GM23338 (cell line): ENCODE results near the gene CNN2. TPM values are rescaled to one million over a fixed set of nuclear protein-coding genes. Genes with fewer than 3 reads are reported as not detected.

Experiments used
- ATAC-seq: fragments of 200-7000 bp; cut with Tn5 transposase; 3 replicates; pipeline ENCODE4 v1.9.1; 2020
- DNase-seq: peaks from one replicate; pipeline ENCODE4 v3.0.0-alpha.2; 2015; ENCODE audit warnings: low spot score
- H2AFZ ChIP-seq: fragments of 200-600 bp; sonication (generic); 2 replicates; pipeline ENCODE4 v1.8.0; 2016; ENCODE audit warnings: antibody characterized with exemption, mild to moderate bottlenecking, moderate library complexity
- H3F3A ChIP-seq: fragments of 200-600 bp; sonication (generic); replicated peaks from 2 replicates; pipeline ENCODE4 v1.8.0; 2017; ENCODE audit warnings: antibody characterized with exemption, mixed run types, low read depth
- H3K27ac ChIP-seq: fragments of 200-600 bp; sonication (generic); 2 replicates; pipeline ENCODE4 v1.6.1; 2016; ENCODE audit warnings: low read depth
- H3K27me3 ChIP-seq: fragments of 200-600 bp; sonication (generic); 2 replicates; pipeline ENCODE4 v1.8.0; 2016; ENCODE audit warnings: mild to moderate bottlenecking, mixed run types, moderate library complexity; ENCODE audit not compliant: insufficient read depth
- H3K36me3 ChIP-seq: fragments of 200-600 bp; sonication (generic); 2 replicates; pipeline ENCODE4 v1.8.0; 2016; ENCODE audit warnings: mild to moderate bottlenecking; ENCODE audit not compliant: insufficient read depth
- H3K4me1 ChIP-seq: fragments of 200-600 bp; sonication (generic); 2 replicates; pipeline ENCODE4 v1.8.0; 2016; ENCODE audit warnings: mild to moderate bottlenecking, moderate library complexity; ENCODE audit not compliant: insufficient read depth
- H3K4me2 ChIP-seq: fragments of 200-600 bp; sonication (generic); 2 replicates; pipeline ENCODE4 v1.7.1; 2017; ENCODE audit warnings: mixed run types
- H3K4me3 ChIP-seq: fragments of 200-600 bp; sonication (generic); 2 replicates; pipeline ENCODE4 v1.6.1; 2016; ENCODE audit warnings: mixed run types
- H3K79me2 ChIP-seq: fragments of 200-600 bp; sonication (generic); replicated peaks from 2 replicates; pipeline ENCODE4 v1.8.0; 2017; ENCODE audit warnings: mild to moderate bottlenecking; ENCODE audit not compliant: insufficient read depth
- H3K9me2 ChIP-seq: fragments of 200-600 bp; sonication (generic); 2 replicates; pipeline ENCODE4 v1.8.0; 2017; ENCODE audit not compliant: insufficient read depth
- H4K20me1 ChIP-seq: fragments of 200-600 bp; sonication (generic); replicated peaks from 2 replicates; pipeline ENCODE4 v1.8.0; 2017; ENCODE audit warnings: mild to moderate bottlenecking; ENCODE audit not compliant: insufficient read depth
- H3K27ac Mint-ChIP-seq: 2 replicates; pipeline ENCODE4 v1.8.0; 2020; ENCODE audit warnings: inconsistent platforms, mild to moderate bottlenecking, moderate library complexity, mixed read lengths
- H3K27me3 Mint-ChIP-seq: 3 replicates; pipeline ENCODE4 v1.8.0; 2022; ENCODE audit warnings: low read depth, mild to moderate bottlenecking, moderate library complexity, mixed read lengths, inconsistent platforms; ENCODE audit not compliant: insufficient read depth, poor library complexity
- H3K36me3 Mint-ChIP-seq: 3 replicates; pipeline ENCODE4 v1.8.0; 2021; ENCODE audit warnings: low read depth, mild to moderate bottlenecking, inconsistent platforms, moderate library complexity, mixed read lengths
- H3K4me1 Mint-ChIP-seq: 3 replicates; pipeline ENCODE4 v1.8.0; 2020; ENCODE audit warnings: mild to moderate bottlenecking, inconsistent platforms, mixed read lengths
- H3K4me3 Mint-ChIP-seq: 3 replicates; pipeline ENCODE4 v1.8.0; 2021; ENCODE audit warnings: moderate library complexity, mild to moderate bottlenecking, inconsistent platforms, mixed read lengths
- H3K9me3 Mint-ChIP-seq: 3 replicates; pipeline ENCODE4 v1.8.0; 2020; ENCODE audit warnings: moderate library complexity, mild to moderate bottlenecking, inconsistent platforms, mixed read lengths
- CREB1 ChIP-seq: fragments of 250-450 bp; sonication (Bioruptor Pico); IDR thresholded peaks from 2 replicates; pipeline ENCODE4 v1.5.0; 2020; ENCODE audit warnings: low read depth, mild to moderate bottlenecking, moderate library complexity
- ETS1 ChIP-seq: IDR thresholded peaks from 2 replicates; pipeline ENCODE4 v1.6.1; 2016; ENCODE audit warnings: antibody characterized with exemption
- EZH2 ChIP-seq: fragments of 200-600 bp; sonication (generic); IDR thresholded peaks from one replicate; pipeline ENCODE4 v1.8.0; 2017; ENCODE audit warnings: antibody characterized with exemption, mild to moderate bottlenecking, low read depth; ENCODE audit not compliant: unreplicated experiment
- JUNB ChIP-seq: IDR thresholded peaks from one replicate; pipeline ENCODE4 v1.6.1; 2016; ENCODE audit warnings: antibody characterized with exemption; ENCODE audit not compliant: unreplicated experiment
- NANOG ChIP-seq: IDR thresholded peaks from 2 replicates; pipeline ENCODE4 v1.6.1; 2016; ENCODE audit warnings: antibody characterized with exemption, borderline replicate concordance
- POLR2AphosphoS5 ChIP-seq: IDR thresholded peaks from 2 replicates; pipeline ENCODE4 v1.6.1; 2016; ENCODE audit warnings: antibody characterized with exemption, low read depth
- REST ChIP-seq: IDR thresholded peaks from one replicate; pipeline ENCODE4 v1.6.1; 2018; ENCODE audit warnings: antibody characterized with exemption; ENCODE audit not compliant: unreplicated experiment
- STAT1 ChIP-seq: IDR thresholded peaks from one replicate; pipeline ENCODE4 v1.6.1; 2016; ENCODE audit warnings: antibody characterized with exemption; ENCODE audit not compliant: unreplicated experiment
- ZNF114 ChIP-seq: fragments of 250-450 bp; sonication (Bioruptor Pico); IDR thresholded peaks from 2 replicates; pipeline ENCODE4 v1.5.0; 2020; ENCODE audit warnings: mild to moderate bottlenecking, moderate library complexity
- ZNF331 ChIP-seq: fragments of 250-450 bp; sonication (Bioruptor Pico); IDR thresholded peaks from 2 replicates; pipeline ENCODE4 v1.5.0; 2020; ENCODE audit warnings: low read depth, mild to moderate bottlenecking, moderate library complexity
- polyA plus RNA-seq: library from polyadenylated mRNA; unstranded; fragments of >200 nt; fragmentation: Nextera tagmentation; extraction: Ambion mirVana; gene quantifications from 2 replicates; pipeline ENCODE4 v1.2.1, GENCODE V29; 2016
- total RNA-seq: library from RNA; depleted of rRNA; stranded (reverse); fragments of >200 nt; shearing (Covaris generic); gene quantifications from 2 replicates; pipeline ENCODE4 v1.2.3, GENCODE V29; 2014
- TF ChIP-seq, protein P1 (sequence below), 2 experiments: fragments of 200-600 bp in 1 of 2; sonication (generic) in 1 of 2; conservative IDR thresholded peaks; 2 replicates each; pipeline versions ENCODE4 v1.5.1 to v1.6.1; 2016 to 2017; ENCODE audit warnings: antibody characterized with exemption in 2 of 2, low read depth in 2 of 2, mild to moderate bottlenecking in 2 of 2, moderate library complexity in 1 of 2

Gene CNN2
- total and polyA plus RNA-seq, 2 experiments from 2014 or later, result 330 to 392 TPM

DNA sequence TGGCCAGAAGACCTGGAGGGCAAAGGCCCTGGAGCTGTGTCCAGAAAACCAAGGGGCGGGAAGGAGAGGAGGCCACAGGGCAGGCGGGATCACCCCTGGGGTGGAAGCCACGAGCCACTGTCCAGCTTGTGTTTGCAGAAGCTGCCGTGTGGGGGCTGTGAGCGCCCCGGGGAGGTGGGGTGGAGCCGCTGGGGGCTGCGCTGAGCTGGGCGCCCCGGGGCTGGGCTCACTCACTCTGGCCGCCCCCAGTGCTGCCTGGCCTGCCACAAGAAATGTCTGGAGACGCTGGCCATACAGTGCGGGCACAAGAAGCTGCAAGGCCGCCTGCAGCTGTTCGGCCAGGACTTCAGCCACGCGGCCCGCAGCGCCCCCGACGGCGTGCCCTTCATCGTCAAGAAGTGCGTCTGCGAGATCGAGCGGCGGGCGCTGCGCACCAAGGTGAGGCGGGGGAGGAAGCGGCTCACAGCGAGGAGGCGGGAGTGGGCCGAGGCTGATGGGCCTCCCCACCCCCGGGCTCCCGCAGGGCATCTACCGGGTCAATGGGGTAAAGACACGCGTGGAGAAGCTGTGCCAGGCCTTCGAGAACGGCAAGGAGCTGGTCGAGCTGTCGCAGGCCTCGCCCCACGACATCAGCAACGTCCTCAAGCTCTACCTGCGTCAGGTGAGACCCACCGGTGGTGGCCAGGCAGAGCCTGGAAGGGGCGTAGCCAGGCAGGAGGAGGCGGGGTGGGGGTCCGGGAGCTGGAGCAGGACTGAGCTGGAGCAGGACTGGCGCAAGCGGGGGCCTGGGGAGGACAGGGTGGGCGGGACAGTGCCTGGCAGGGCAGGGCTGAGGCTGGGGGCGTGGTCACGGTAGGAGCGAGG lies 55.1 kb downstream of the CNN2 start:
- Histone ChIP-seq H3K27ac (no peak overlapping the region), H3K4me2 (peak overlapping the region; percentile 79), H3K9me2 (no peaks in the 10 kb centered on the region), H4K20me1 (0 out of 2 replicates have a peak, but pooled peaks cover 3% of the 10 kb centered on the region), H2AFZ (no peak overlapping the region), H3K27me3 (no peaks in the 10 kb centered on the region), H3K79me2 (no peaks in the 10 kb centered on the region), H3F3A (peaks cover 27% of the 10 kb centered on the region), H3K4me1 (no peaks in the 10 kb centered on the region; the same call in 1 of the 2 replicates), H3K36me3 (no peaks in the 10 kb centered on the region), H3K4me3 (peak overlapping the region; percentile 53)
- TF ChIP-seq, protein P1, sequence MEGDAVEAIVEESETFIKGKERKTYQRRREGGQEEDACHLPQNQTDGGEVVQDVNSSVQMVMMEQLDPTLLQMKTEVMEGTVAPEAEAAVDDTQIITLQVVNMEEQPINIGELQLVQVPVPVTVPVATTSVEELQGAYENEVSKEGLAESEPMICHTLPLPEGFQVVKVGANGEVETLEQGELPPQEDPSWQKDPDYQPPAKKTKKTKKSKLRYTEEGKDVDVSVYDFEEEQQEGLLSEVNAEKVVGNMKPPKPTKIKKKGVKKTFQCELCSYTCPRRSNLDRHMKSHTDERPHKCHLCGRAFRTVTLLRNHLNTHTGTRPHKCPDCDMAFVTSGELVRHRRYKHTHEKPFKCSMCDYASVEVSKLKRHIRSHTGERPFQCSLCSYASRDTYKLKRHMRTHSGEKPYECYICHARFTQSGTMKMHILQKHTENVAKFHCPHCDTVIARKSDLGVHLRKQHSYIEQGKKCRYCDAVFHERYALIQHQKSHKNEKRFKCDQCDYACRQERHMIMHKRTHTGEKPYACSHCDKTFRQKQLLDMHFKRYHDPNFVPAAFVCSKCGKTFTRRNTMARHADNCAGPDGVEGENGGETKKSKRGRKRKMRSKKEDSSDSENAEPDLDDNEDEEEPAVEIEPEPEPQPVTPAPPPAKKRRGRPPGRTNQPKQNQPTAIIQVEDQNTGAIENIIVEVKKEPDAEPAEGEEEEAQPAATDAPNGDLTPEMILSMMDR (conservative IDR thresholded peaks at IDR 0.05; ENCODE audit: low read depth in 2 of 2), result peak; percentile 27 to 51; a peak in 3 of 4 replicates
- no peak for TF ChIP-seq ZNF114 (CRISPR knock-in tag)
- DNase-seq (peak; percentile 75), ATAC-seq (peak; percentile 67)
- H3K9me3 Mint-ChIP-seq, result no peaks in the 10 kb centered on the region; the same call in 2 of the 3 replicates
- no peaks in the 10 kb centered on the region for H3K4me1 Mint-ChIP-seq
- peak overlapping the region; percentile 74; the same call in 1 of the 2 replicates for H3K27ac Mint-ChIP-seq
- peak overlapping the region; percentile 50; the same call in 2 of the 3 replicates for H3K4me3 Mint-ChIP-seq
- H3K27me3 Mint-ChIP-seq, result peaks cover 24% of the 10 kb centered on the region
- H3K36me3 Mint-ChIP-seq, result peaks cover 53% of the 10 kb centered on the region

DNA sequence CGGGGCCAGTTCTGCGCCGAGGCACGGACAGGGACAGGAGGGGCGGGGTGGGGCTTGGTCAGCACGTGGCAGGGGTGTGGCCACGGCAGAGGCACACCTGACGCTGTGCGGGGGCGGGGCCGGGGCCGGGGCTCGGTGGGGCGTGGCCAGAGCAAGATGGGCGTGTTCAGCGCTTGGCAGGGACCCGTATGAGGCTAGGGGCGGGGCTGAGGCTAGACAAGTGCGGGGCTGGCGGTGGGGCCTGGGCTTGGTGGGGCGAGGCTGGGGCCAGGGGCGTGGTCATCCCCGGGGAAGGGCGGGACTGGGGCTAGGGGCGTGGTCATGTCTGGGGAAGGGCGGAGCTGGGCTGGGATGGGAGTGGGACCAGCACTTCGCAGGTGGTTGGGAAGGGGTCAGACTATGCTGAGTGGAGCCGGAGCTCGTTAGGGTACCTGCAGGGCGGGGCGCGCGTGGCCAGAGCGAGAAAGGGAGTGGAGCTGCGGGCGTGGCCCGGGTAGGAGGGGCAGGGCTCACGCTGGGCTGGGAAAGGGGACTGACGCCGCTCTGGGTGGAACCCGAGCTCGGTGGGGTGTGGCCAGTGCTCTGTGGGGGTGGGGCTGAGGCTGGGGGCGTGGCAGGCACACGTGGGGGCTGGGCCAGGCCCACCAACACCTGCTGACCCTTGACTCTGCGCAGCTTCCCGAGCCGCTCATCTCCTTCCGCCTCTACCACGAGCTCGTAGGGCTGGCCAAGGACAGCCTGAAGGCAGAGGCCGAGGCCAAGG lies 55.9 kb downstream of the CNN2 start:
- Mint-ChIP-seq H3K27me3 (peaks cover 24% of the 10 kb centered on the region), H3K4me1 (no peaks in the 10 kb centered on the region), H3K36me3 (peaks cover 51% of the 10 kb centered on the region), H3K27ac (peak overlapping the region; percentile 92), H3K9me3 (no peaks in the 10 kb centered on the region; the same call in 2 of the 3 replicates), H3K4me3 (peak overlapping the region; percentile 69)
- Histone ChIP-seq H3K4me3 (peak overlapping the region; percentile 55; the same call in 1 of the 2 replicates), H3K36me3 (no peaks in the 10 kb centered on the region), H3K4me2 (peak overlapping the region; percentile 80), H3K27me3 (no peaks in the 10 kb centered on the region), H2AFZ (no peak overlapping the region), H3K4me1 (no peaks in the 10 kb centered on the region; the same call in 1 of the 2 replicates), H4K20me1 (peaks cover 3% of the 10 kb centered on the region; the same call in 1 of the 2 replicates), H3K79me2 (no peaks in the 10 kb centered on the region), H3K9me2 (no peaks in the 10 kb centered on the region), H3K27ac (0 out of 2 replicates have a peak overlapping the region, but pooled peaks have one; percentile 39), H3F3A (peaks cover 26% of the 10 kb centered on the region; the same call in 1 of the 2 replicates)
- ATAC-seq (peak; percentile 72), DNase-seq (peak; percentile 98)
- TF ChIP-seq NANOG (no peak), STAT1 (no peak), REST (no peak), ETS1 (no peak), EZH2 (no peak), ZNF114 (CRISPR knock-in tag) (no peak), ZNF331 (CRISPR knock-in tag) (no peak), CREB1 (no peak), POLR2AphosphoS5 (no peak), JUNB (no peak)
- TF ChIP-seq, protein P1 (conservative IDR thresholded peaks at IDR 0.05; ENCODE audit: low read depth in 2 of 2), result no peak
